ENCODE measurements around the gene MLX.
A peak's percentile ranks its signal among the peaks of the same experiment; 100 is the strongest.

MLX gene, protein sequence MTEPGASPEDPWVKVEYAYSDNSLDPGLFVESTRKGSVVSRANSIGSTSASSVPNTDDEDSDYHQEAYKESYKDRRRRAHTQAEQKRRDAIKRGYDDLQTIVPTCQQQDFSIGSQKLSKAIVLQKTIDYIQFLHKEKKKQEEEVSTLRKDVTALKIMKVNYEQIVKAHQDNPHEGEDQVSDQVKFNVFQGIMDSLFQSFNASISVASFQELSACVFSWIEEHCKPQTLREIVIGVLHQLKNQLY

GRCh38 chr17:42566883-42567573, at the start of gene MLX:
Gene MLX, plus strand, starts transcription at chr17:42567100. Its CDS starts 25 bp downstream, at chr17:42567125.
- TF ChIP-seq CTCF (IDR thresholded peaks at IDR 0.05; ENCODE audit: low read depth, low read length), result no peak
- peak; percentile 77 for DNase-seq (ENCODE audit: extremely low read depth, low read depth)

DNA sequence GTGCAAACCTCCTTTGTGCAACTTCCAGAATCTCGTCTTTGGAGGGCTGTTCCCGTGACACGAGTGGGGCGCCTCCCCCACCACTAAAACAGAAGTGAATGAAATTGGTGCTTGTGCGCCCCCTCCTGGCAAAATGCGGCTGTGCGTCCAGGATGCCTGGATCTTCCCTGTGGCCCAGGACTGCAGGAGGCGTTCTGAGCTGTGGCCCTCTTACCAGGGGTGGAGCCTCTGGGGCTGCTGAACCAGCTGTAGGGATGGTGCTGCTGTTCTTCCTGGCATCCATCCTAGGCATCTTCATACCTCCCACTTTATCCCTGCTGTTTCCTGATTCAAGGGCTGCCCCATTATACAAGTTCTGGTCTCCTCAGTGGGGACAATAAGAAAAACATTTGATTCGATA, 49.4 kb upstream of the MLX start:
- peak; percentile 96 for TF ChIP-seq CTCF (IDR thresholded peaks at IDR 0.05; ENCODE audit: low read depth, low read length)
- DNase-seq (ENCODE audit: extremely low read depth, low read depth), result peak; percentile 91

DNA sequence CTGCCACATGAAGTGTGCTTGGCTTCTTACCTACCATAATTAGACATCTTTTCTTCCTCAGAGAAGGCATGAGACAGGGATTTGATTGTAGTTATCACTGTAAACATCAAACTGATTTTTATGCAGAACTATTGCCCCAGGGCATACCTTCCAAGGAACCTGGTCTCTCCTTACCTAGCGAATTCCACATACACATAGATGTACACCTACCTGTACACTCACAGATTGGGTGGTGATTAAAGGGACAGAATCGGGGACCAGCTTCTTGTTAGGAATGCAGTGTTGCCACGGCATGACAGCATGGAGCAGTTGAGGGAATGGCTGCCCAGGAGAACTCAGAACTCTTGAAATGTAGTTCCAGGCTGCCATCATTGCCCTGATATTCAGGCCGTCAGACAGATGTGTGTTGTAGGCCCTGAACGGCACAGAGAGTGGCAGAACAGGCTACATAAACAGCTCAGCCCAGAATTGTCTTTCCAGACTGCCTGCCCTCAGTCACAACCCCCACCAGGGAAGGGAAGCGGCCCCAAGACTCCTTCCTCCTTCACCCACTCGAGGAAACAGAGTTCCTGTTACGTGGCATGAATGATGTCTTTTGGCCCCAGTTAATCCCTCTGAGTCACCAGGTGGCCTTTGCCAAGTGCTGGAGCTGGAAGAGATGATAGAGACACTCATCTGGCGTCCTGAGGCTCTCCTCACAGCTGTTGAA, 48.7 kb upstream of the MLX start:
- no peak for TF ChIP-seq CTCF (IDR thresholded peaks at IDR 0.05; ENCODE audit: low read depth, low read length)
- peak; percentile 87 for DNase-seq (ENCODE audit: extremely low read depth, low read depth)

DNA sequence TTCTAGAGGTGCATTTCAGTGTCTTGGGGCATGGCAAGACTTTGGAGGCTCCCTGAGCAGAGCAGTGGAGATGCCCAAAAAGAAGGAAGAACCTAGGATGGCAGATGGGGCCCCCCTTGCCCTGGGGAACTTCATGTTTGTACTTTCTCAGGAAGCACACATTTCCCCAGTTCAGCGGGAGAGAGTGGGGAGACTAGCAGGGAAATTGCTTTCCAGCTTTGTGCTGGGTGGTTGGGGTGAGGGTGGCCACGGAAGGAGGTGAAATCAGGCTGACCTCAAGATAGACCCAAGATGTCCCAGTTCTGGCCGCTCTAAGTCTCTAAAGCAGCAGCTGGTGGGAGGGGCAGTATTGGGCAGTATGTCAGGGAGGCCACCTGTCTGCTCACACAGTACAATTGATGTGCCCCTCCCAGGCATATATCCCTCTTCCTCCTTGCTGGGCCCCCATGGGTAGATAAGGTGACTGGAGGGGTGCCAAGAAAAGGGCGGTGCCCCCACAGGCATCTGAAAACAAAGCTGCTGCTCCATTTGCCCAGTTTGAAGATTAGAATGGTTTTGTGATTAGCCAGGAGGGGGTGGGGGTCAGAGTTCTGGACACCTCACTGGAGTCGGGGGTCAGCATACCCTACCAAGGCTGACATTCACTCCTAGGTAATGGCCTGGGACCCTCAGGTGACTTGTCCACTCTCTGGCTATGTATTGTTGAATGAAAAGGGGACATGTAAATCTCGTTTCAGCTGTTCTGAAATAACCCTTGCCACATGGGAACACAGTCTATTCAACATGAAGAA, 48.0 kb upstream of the MLX start:
- DNase-seq (ENCODE audit: extremely low read depth, low read depth), result no peak
- no peak for TF ChIP-seq CTCF (IDR thresholded peaks at IDR 0.05; ENCODE audit: low read depth, low read length)

- TF ChIP-seq CTCF (IDR thresholded peaks at IDR 0.05; ENCODE audit: low read depth, low read length), result no peak
- DNase-seq (ENCODE audit: extremely low read depth, low read depth), result peak; percentile 97
Observed at GRCh38 chr17:42519546-42520491, 47.1 kb upstream of the MLX start.

- peak; percentile 11 for TF ChIP-seq CTCF (IDR thresholded peaks at IDR 0.05; ENCODE audit: low read depth, low read length)
- no peak for DNase-seq (ENCODE audit: extremely low read depth, low read depth)
Observed at GRCh38 chr17:42520540-42520951, 46.4 kb upstream of the MLX start.

Data from AG09319 (cell line).